Measurements from ENCODE around the gene SPATA12. TPM values are rescaled to one million over a fixed set of nuclear protein-coding genes. Genes with fewer than 3 reads are reported as not detected.

Gene SPATA12
- total RNA-seq, 1 donor from 2014 or later: not detected

DNA sequence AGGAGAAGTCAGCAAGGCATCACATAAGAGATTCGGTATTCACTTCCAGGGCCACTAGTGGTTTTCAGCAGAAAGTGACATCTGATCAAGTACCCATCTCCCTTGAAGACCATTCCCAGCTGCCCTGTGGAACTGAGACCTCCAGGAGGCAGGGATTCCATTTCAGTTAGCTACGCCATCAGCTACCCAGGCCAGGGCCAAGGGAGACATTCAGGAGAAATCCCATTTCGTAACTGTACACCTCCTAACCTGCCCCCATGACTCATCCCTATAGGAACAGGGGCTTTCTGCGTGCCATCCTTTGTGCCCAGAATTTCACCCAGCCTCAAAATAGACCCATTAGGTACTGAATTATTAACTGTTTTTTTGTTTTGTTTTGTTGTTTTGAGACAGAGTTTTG is 24.7 kb downstream of the SPATA12 start:
- TF ChIP-seq, protein P1, sequence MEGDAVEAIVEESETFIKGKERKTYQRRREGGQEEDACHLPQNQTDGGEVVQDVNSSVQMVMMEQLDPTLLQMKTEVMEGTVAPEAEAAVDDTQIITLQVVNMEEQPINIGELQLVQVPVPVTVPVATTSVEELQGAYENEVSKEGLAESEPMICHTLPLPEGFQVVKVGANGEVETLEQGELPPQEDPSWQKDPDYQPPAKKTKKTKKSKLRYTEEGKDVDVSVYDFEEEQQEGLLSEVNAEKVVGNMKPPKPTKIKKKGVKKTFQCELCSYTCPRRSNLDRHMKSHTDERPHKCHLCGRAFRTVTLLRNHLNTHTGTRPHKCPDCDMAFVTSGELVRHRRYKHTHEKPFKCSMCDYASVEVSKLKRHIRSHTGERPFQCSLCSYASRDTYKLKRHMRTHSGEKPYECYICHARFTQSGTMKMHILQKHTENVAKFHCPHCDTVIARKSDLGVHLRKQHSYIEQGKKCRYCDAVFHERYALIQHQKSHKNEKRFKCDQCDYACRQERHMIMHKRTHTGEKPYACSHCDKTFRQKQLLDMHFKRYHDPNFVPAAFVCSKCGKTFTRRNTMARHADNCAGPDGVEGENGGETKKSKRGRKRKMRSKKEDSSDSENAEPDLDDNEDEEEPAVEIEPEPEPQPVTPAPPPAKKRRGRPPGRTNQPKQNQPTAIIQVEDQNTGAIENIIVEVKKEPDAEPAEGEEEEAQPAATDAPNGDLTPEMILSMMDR (IDR thresholded peaks at IDR 0.05): no peak
- ChIA-PET CTCF (no interaction called here), POLR2A (no interaction called here)
- H3K27me3 Mint-ChIP-seq: peaks cover 20% of the 10 kb centered on the region
- no peaks in the 10 kb centered on the region for H3K36me3 Mint-ChIP-seq (ENCODE audit: low read depth)
- DNase-seq (no peak), ATAC-seq (ENCODE audit: low read depth) (no peak)
- no peak overlapping the region for H3K4me3 Mint-ChIP-seq
- H3K9me3 Mint-ChIP-seq: no peaks in the 10 kb centered on the region
- H3K4me1 Mint-ChIP-seq: no peaks in the 10 kb centered on the region
- intact Hi-C loops (cut with micrococcal nuclease): no loop called here
- H3K27ac Mint-ChIP-seq: no peak overlapping the region

DNA sequence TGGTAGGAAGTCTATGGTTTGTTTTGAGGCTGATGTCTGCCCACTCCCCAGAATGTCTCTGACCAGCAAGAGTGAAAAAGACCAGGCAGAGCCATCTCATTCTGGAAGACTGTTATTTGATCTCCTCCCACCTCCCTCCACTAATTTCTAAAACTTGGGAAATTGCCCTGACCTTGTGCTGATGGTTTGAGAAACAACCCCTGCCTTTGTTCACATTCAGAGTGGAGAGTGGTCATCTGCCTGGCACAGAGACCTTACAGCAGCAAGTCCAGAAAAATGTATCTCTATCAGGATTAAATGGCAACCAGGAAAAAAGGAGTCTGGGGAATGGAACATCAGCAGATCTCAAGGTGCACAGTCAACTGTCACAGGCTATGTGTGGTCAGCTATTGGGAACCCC is 25.7 kb downstream of the SPATA12 start:
- Mint-ChIP-seq H3K27ac (no peak overlapping the region), H3K4me1 (no peaks in the 10 kb centered on the region), H3K9me3 (no peaks in the 10 kb centered on the region), H3K27me3 (peaks cover 13% of the 10 kb centered on the region), H3K4me3 (no peak overlapping the region), H3K36me3 (ENCODE audit: low read depth) (no peaks in the 10 kb centered on the region)
- ATAC-seq (ENCODE audit: low read depth) (no peak), DNase-seq (no peak)
- CTCF ChIA-PET: no interaction called here
- intact Hi-C loops (cut with micrococcal nuclease): no loop called here
- POLR2A ChIA-PET: no interaction called here
- TF ChIP-seq, protein P1 (IDR thresholded peaks at IDR 0.05): no peak

DNA sequence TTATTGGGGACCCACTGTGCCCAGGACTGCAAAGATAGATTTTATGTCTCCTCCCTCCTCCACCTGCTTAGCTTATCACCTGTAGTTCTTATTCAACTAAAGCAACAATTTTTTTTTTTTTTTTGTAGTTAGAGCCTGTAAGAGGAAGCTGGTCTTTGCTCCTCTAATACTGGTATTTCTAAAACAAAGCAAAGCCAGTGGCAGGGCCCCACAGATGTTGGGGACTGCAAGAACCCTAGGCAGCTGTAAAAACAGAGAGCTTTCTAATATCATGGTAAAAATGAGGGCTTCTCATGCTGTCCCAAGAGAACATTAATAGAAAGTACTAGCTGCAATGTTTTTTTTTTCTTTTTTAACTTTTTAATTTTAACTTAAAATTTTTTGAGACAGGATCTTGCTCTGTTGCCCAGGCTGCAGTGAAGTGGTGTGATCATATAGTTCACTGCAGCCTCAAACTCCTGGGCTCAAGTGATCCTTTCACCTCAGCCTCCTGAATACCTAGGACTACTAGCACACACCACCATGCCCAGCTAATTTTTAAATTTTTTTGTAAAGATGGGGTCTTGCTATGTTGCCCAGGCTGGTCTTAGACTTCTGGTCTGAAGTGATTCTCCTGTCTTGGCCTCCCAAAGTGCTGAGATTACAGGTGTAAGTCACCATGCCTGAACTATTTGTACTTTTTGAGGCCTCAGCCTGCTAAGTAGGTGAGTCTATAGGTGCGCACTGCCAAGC is 27.1 kb downstream of the SPATA12 start:
- Mint-ChIP-seq H3K4me3 (no peak overlapping the region), H3K27ac (no peak overlapping the region), H3K27me3 (peaks cover 13% of the 10 kb centered on the region), H3K4me1 (no peaks in the 10 kb centered on the region), H3K36me3 (ENCODE audit: low read depth) (no peaks in the 10 kb centered on the region), H3K9me3 (no peaks in the 10 kb centered on the region)
- intact Hi-C loops (cut with micrococcal nuclease): no loop called here
- ATAC-seq (ENCODE audit: low read depth) (no peak), DNase-seq (no peak)
- ChIA-PET POLR2A (interaction anchor here (0.9 kb wide), 1 partner anchor 9 kb away, joined by 3 read pairs; no protein-coding TSS in a partner anchor), CTCF (interaction anchor here (0.9 kb wide), 1 partner anchor 14 kb away, joined by 3 read pairs; no protein-coding TSS in a partner anchor)
- TF ChIP-seq, protein P1 (IDR thresholded peaks at IDR 0.05): no peak

DNA sequence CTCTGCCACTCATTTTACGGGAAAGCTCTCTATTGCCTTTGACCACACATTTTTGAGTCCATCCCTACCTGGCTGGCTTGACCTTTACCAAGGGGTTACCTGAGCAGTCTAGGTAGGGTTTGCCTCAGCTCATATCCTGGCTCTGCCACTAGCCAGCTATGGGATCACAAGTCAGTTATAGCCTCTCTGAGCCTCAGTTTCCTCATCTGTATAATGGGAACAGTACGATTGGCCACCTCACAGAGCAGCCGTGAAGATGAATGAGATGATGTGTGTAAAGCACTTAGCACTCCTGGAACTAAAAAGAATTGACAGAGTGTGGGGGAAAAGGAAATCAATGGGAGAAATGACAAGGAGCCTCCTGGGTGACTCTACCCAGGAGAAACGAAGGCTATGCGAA is 28.0 kb downstream of the SPATA12 start:
- CTCF ChIA-PET: no interaction called here

DNA sequence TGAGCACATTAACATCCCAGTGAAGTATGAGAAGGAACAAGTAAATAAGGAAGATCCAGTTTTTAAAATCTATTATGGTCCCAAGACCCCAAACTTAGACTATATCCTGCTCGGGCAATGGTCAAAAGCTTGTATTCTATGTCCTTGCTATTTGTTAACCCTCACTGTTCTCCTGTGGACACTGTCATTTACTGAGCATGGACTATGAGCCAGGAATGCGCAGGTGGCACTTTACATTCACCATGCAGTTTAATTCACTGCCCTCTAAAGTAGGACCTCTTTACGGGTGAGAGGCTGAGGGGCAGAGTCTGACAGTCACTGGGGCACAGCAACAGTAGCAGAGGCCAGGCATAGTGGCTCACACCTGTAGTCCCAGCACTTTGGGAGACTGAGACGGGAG is 28.6 kb downstream of the SPATA12 start:
- ATAC-seq (ENCODE audit: low read depth) (no peak), DNase-seq (no peak)
- H3K36me3 Mint-ChIP-seq (ENCODE audit: low read depth): no peaks in the 10 kb centered on the region
- TF ChIP-seq, protein P1 (IDR thresholded peaks at IDR 0.05): no peak
- no peaks in the 10 kb centered on the region for H3K9me3 Mint-ChIP-seq
- peaks cover 16% of the 10 kb centered on the region for H3K27me3 Mint-ChIP-seq
- no peak overlapping the region for H3K4me3 Mint-ChIP-seq
- POLR2A ChIA-PET: interaction anchor here (0.7 kb wide), 1 partner anchor 166 kb away, joined by 4 read pairs; no protein-coding TSS in a partner anchor
- H3K4me1 Mint-ChIP-seq: peaks cover 4% of the 10 kb centered on the region
- CTCF ChIA-PET: interaction anchor here (3.0 kb wide), 1 partner anchor 12 kb away, joined by 12 read pairs; no protein-coding TSS in a partner anchor
- intact Hi-C loops (cut with micrococcal nuclease): no loop called here
- no peak overlapping the region for H3K27ac Mint-ChIP-seq

More for the DNA sequence above, 28.0 kb downstream of the SPATA12 start:
- H3K4me3 Mint-ChIP-seq: no peak overlapping the region
- H3K27ac Mint-ChIP-seq: no peak overlapping the region
- POLR2A ChIA-PET: interaction anchor here (0.7 kb wide), 1 partner anchor 165 kb away, joined by 4 read pairs; no protein-coding TSS in a partner anchor
- ATAC-seq (ENCODE audit: low read depth) (no peak), DNase-seq (no peak)
- intact Hi-C loops (cut with micrococcal nuclease): no loop called here
- TF ChIP-seq, protein P1 (IDR thresholded peaks at IDR 0.05): no peak
- no peaks in the 10 kb centered on the region for H3K36me3 Mint-ChIP-seq (ENCODE audit: low read depth)
- no peaks in the 10 kb centered on the region for H3K4me1 Mint-ChIP-seq
- H3K9me3 Mint-ChIP-seq: no peaks in the 10 kb centered on the region
- peaks cover 13% of the 10 kb centered on the region for H3K27me3 Mint-ChIP-seq

Data from activated B cell treated with CpG ODN at 0.5 μM for 24 hours (primary cell).